Epithelial cell of esophagus (primary cell): ENCODE results near the gene NIN.

Experiments used
- DNase-seq: peaks from one replicate; pipeline ENCODE4 v3.0.0; 2010; ENCODE audit warnings: low read depth
- H3K4me3 ChIP-seq: 2 replicates; pipeline ENCODE4 v1.5.1; 2011; ENCODE audit warnings: mild to moderate bottlenecking, low read length, control low read depth
- CTCF ChIP-seq: IDR thresholded peaks from 2 replicates; pipeline ENCODE4 v1.5.1; 2011; ENCODE audit warnings: low read depth, mild to moderate bottlenecking, low read length, control low read depth, inconsistent platforms; ENCODE audit not compliant: insufficient read depth; ENCODE audit errors: missing control alignments

Gene NIN

GRCh38 chr14:50678163-50678562 lies 152.8 kb downstream of the NIN start:
- no peak overlapping the region for H3K4me3 ChIP-seq
- no peak for DNase-seq
- TF ChIP-seq CTCF: no peak

DNA sequence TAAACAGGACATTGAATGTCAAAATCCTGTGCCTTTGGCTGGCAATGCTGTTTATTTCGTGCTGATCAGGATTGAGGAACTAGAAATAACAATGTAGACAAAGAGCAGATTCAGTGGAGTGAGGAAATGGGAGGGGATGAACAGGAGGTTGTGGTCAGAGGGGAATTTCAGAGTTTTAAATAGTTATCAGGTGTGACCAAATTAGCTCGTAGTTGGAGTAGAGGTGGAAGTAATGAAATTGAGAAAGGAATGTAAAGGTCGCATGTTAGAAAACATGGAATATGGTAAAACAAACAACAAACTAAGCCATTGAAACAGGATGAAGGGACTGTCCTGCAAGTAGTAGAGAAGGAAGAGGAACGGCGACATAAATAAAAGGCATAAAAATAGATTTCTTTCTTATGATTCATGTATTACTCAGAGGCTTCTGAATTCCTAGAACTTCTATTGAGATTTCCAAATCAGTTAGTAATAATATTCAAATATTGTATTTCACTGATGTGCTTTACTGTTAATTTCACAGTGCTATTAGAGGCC lies 153.4 kb downstream of the NIN start:
- no peak for TF ChIP-seq CTCF
- DNase-seq: peak; percentile 85
- H3K4me3 ChIP-seq: peak overlapping the region; percentile 4

- DNase-seq: no peak
- TF ChIP-seq CTCF: no peak
These were observed 154.0 kb downstream of the NIN start for GRCh38 chr14:50676814-50677516.

DNA sequence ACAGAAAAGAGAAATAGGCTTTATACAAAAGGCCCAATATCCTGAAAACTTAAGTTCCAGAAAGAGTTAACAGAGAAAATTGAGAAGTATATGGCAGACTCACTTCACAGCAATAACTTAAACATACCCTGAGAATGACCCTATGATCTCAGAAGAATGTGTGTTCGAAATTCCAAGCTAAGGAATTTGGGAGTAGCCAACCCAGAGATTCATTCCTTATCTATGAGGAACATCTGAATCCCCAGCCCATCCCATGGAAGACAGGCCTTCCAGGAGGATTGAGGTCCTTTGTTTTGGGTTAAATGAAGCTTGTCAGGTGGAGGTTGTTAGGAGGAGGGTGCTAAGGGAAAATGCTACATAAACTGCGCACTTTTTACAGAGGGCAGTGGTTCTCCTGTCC lies 155.4 kb downstream of the NIN start:
- no peak for TF ChIP-seq CTCF
- peak; percentile 46 for DNase-seq
- no peak overlapping the region for H3K4me3 ChIP-seq

More at GRCh38 chr14:50676814-50677516, 154.0 kb downstream of the NIN start:
- no peak overlapping the region for H3K4me3 ChIP-seq

DNA sequence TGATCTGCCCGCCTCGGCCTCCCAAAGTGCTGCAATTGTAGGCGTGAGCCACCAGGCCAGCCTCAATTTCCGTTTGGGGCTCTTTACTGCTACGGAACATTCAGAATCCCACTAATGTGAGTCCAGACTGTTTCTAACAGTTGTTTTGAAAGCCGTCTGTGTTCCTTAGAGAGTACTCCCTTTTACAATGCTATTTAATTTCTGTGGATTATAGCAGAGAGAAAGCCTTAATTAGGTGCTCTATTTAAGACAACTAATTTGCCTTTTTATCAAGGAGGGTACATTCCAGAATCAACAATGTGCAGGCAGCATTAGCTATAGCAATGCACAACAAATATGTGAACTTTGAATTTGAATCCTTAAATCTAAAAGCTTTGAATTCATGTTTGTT lies 160.1 kb downstream of the NIN start:
- DNase-seq: no peak
- TF ChIP-seq CTCF: no peak
- no peak overlapping the region for H3K4me3 ChIP-seq

DNA sequence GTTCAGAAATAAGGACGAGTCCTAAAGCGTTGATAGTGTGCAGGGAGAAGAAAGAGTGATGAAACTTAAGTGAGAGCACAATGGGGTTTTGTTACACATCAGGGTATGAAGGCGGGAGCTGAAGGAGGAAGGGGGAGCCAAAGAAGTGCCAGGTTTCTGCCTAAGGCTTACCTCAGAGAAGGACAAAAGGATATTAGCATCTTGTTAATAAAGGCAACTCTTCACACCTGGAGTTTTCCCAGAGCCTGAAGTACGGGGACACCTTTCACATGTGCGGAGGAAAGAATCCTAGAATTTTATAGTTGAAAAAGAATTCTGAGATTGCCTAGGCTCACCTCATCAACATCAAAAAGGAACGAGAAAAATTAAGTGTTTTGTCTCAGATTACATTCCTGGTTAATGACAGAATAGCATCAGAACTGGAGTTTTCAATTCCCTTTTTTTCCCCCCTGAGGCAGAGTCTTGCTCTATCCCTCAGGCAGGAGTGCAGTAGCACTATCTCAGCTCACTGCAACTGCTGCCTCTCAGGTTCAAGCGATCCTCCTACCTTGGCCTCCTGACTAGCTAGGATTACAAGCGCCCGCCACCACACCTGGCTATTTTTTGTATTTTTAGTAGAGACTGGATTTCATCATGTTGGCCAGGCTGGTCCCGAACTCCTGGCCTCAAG lies 160.6 kb downstream of the NIN start:
- TF ChIP-seq CTCF: no peak
- DNase-seq: no peak
- H3K4me3 ChIP-seq: no peak overlapping the region
